Activated CD8-positive, alpha-beta memory T cell treated with anti-CD3 and anti-CD28 coated beads, Interleukin-2, amount 50 U/mL, for 4 hours (primary cell): Measurements from ENCODE around the gene METTL13.

ENCODE experiments used
- DNase-seq: peaks from one replicate; pipeline ENCODE4 v3.0.0-alpha.2; 2020

METTL13 gene

DNA sequence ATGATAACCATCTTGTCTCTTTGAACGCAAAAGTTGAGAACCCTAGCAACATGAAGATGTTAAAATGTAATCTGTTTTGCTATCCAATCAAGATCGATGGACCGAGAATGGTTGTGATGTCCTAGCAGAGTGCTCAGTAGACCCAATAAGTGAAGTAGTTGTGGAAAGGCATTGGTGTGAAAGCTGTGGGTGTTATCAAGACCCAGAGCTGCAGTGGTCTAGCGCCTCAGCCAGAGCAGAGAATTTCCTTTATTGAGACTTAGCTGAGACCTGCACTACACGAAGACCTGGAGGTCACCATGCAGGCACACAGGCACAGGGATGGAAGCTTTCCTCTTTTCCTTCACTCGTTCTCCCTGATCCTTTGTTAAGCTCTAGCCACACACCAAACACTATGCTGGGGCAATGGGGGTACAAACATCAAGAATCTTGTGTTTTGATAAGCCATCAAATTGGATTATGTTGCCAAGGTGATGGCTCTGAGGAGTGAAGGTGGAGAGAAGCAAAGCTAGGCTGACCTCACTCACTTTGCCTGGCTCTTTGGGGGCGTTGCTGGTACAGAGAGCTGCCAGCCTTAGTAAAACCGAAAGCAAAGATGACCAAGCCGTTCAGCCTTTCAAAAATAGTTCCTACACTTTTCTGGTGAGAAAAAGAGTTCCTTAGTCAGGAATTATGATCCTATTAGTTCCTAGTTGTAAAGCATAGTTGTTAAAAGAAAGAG lies 24.1 kb downstream of the METTL13 start:
- no peak for DNase-seq

DNA sequence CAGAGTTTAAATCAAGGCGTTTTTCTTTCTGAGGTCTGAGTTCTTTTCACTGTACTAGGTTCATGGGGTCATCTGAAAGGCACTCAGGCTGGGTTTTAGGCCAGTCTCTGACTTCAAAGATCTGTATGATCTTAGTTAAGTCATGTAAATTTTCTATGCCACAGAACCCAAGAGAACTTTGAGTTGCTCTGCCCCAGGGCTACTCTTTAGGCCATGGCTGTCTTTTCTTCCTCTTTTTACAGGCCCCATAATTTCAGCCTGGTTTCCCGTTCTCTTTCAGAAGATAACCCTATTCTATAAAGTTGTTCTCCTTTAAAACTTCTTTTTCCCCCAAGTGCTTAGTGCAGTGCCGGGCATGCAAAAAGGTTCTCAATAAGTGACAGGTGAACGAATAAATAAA lies 26.1 kb downstream of the METTL13 start:
- DNase-seq: no peak

DNA sequence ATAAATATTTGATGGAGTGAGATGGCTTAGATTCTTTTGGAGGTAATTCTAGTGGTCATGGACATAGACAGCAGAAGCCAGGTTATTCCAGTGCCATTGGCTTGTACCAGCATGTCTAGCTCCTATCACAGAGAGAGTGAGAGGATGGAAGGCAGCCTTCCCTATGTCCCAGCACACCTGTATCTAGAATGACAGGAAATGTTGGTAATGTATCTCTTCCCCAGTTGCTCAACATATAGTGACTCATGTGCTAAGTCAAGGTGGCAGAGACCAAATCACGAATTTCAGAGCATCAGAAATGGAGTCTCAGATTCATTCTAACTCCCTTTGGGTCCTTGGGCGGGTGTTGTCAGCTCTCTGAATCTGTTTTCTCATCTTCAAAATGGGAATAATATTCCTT lies 28.4 kb downstream of the METTL13 start:
- no peak for DNase-seq

DNA sequence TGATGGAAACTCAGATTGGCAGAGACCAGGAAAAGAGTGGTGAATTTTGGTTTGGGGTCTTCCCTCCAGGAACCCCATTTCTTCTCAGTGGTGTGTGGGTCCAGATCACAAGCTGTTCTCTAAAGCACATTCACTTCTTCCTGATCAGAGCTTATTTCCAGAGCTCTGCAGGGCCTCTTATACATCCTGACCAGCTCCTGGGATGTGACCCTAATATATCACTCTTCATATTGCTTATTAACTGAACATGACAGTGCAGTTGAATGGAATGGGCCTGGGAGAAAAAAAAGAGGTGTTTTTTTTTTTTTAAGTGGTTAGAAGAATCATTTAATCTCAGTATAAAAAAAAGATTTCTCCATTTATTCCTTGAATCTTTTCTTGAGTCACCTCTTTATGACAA lies 30.2 kb downstream of the METTL13 start:
- no peak for DNase-seq

DNA sequence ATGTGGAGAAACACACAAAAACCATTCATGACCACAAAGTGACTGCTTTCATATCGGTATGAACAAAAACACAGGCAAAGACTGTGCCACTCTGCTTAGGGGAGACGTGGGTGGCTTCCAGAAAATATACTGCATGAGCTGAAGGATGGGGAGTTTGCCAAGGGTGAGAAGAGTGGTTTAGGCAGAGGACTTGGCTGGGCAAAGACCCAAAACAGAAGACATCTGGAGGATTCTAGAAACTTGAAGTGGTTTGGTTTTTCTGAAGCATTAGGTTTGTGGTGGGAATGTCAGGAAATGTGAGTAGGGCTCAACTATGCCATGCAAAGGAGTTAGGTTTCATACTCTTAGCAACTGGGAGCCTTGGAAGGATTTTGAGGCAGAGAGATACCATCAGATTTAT lies 33.2 kb downstream of the METTL13 start:
- DNase-seq: no peak

DNA sequence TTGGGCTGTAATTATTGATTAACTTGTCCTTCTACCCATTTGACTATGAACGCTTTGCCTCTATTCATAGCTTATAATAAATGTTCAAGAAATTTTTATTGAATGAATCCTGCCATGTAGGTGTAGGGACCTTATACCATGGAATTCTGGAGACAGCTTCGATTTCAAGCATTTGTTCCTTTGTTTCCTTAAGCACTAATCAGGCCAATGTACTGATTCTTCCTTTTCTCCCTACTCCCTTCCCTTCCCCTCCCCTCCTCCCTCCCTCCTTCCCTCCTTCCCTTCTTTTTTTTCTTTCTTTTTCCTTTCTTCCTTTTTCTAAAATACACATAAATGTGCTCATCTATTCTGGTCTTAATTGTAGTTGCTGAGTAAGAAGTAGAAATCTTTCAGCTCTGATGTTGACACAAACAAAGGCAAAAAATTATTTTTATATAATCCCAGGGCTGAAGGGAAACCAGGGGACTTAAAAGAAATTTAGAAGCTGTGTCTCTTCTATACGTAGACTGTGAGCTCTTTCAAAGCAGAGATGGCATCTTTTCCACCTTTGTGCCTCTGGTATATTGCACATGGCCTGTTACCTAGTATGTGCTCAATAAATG lies 34.9 kb downstream of the METTL13 start:
- no peak for DNase-seq

DNA sequence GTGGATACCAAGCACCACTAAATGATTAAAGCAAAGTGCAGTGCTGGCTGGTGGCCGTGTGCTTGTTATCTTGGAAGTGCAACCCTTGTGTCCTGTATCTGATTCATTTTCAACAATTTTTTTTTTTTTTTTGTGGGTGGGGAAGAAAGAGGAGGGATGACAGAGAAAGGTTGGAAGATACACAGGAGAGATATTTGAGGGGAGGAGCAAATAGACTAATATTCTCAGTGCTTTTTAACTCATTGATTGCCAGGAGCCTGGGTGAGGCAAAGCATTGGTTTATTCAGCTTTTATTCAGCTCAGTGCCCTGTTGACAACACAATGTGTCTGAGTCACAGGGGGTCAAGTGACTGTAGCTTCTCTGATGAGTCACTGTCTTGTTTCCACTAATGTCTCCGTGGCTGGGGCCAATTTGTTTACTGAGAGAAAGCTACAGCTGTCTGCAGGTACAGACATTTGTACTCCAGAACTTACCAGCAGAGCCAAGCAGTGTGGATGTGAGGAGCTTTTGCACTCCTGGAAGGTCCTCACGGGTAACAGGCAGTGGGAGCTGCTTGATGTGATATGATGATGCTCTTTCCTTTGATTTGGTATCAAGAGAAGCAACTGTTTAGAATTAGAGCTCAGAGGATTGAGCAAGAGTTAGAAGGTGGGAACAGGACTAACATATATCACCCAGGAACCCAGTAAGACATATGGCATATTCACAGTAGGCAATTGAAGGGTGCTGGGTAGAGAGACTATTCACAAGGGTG lies 36.2 kb downstream of the METTL13 start:
- peak; percentile 19 for DNase-seq

DNA sequence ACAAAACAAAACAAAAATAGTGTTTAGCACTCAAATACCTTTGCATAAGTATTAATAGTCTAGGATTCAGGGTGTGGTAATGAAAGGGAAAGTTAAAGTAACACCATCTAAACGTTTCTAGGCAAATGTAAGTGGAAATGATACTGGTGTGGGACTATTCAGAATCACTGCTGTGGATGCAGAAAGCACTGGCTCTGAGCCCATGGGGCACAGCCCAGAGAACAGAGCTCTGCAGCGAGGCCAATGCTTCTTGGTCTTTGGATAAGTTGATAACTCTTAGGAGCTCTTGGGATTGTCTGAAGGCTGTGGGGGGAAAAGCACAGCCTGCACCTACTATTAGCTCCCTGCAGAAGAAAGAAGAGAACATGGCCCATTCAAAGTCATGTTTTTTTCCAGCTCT lies 38.5 kb downstream of the METTL13 start:
- DNase-seq: no peak

DNA sequence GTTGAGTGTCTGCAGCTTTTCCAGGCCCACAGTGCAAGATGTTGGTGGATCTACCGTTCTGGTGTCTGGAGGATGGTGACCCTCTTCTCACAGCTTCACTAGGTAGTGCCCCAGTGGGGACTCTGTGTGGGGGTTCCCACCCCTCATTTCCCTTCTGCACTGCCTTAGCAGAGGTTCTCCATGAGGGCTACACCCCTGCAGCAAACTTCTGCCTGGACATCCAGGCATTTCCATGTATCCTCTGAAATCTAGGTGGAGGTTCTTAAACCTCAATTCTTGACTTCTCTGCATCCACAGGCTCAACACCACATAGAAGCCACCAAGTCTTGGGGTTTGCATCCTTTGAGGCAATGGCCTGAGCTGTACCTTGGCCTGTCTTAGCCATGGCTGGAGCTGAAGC lies 45.5 kb downstream of the METTL13 start:
- no peak for DNase-seq

DNA sequence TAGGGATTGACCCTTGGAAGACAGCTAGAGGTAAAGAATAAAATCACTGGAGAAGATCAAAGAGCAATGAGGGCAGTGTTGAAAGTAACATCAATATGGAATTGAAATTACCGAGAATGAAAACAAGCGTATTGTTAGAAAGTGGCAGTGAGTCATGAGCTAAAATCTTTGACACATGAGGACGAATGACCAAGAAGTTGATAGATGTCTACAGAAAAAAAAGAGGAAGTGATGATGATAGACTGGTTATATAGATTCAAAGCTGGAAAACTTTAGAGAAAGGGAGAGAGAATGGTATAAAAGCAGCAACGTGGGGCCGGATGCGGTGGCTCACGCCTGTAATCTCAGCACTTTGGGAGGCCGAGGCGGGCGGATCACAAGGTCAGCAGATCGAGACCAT lies 47.3 kb downstream of the METTL13 start:
- no peak for DNase-seq

DNA sequence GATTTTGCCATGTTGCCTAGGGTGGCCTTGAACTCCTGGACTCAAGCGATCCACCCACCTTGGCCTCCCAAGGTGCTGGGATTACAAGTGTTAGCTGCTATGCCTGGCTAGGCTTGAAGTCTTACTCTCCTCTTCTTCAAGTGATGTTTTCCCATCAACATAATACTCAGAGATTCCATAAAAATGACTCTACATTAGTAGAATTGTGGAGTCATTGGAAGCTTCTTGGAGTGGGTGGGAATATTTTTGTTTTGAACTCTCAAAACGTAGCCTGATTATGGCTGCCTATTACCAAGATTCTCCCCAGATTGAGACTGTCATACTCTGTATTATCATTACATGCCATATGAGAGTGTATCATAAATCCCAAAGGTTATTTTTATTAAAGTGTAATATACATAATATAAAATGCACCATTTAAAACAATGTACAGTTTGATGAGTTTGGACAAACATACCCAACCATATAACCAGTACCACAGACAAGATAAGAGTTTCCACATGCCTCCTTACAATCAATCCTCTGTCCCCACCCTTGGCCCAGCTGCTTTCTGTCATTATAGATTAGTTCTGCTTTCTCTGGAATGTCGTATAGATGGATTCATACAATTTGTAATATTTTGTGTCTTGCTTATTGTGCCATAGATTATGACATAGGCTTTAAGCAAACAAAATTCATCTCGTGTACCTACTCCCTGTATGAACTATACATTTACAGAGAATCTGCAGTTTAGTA lies 51.8 kb downstream of the METTL13 start:
- DNase-seq: no peak

DNA sequence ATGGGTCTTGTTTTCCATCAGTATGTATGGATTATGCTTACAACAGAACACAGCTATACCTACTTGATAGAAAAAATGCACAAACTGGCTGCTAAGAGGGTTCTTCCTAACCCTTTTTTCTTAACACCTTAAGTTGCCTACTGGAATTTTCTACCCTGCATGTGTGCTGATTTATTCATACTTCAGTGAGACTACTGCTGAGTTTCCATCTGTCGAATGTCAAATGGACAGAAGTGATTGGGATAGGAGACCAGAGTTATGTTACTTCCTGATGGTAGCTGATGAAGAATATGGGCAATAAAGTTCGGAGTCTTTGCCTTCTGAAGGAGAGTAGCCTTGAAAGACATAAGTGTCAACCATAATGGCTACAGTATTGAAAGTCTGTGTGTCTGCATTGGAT lies 53.4 kb downstream of the METTL13 start:
- DNase-seq: no peak

DNA sequence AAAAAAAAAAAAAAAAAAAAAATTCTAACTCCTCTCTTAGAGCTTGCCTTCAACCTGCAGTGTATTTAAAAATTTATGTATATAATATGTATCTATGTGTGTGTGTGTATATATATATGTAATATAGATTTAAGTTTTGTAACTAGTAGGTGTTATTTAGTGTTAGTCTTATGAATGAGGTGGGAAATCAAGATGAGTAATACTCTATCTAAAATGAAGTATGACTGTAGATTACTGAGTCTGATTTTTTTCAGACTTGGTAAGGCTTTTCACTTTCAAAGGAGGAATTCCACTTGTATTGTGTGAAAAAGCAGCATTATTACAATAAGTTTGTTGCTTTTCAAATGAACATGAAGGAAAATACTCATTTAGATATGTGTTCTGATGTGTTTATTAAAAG lies 54.4 kb downstream of the METTL13 start:
- no peak for DNase-seq

DNA sequence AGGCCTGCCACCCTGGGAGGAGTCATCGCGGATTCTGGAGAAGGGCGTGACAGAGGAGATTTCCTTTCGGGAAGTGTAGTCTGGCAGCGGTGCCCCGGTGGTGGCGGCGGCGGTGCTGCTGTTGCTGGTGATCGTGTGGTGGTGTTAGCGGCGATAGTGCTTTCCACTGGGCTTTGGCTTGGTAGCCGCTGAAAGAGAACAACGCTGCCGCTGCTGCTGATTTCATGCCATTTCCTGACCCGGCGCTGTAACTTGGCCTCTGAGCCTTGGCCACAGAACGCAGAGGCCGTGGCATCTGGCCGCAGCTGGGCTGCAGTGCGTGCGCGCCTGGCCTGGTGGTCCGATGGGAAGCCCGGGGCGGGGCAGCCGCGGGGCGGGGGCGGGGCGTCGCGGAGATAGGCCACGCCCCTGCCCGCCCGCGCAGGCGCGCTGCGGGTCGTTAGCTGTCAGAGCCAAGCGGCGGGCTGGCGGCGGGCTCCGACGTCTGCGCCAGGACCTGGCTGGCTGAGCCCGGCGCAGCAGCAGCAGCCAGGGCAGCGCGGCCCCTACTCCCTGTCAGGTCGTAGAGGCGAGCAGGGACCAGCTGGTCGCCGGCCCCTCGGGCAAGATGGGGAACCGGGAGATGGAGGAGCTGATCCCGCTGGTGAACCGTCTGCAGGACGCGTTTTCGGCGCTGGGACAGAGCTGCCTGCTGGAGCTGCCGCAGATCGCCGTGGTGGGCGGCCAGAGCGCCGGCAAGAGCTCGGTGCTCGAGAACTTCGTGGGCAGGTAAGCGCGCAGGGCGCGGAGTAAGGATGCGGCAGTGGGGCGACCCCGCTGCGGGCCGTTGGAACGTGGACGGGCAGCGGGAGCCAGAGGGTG lies 59.8 kb downstream of the METTL13 start, which contains the start of gene DNM3:
Gene DNM3 (plus strand): TSS at position 449 of the 861 bp plus-strand sequence. CDS start 159 bp downstream, at position 608.
- peak; percentile 74 for DNase-seq

DNA sequence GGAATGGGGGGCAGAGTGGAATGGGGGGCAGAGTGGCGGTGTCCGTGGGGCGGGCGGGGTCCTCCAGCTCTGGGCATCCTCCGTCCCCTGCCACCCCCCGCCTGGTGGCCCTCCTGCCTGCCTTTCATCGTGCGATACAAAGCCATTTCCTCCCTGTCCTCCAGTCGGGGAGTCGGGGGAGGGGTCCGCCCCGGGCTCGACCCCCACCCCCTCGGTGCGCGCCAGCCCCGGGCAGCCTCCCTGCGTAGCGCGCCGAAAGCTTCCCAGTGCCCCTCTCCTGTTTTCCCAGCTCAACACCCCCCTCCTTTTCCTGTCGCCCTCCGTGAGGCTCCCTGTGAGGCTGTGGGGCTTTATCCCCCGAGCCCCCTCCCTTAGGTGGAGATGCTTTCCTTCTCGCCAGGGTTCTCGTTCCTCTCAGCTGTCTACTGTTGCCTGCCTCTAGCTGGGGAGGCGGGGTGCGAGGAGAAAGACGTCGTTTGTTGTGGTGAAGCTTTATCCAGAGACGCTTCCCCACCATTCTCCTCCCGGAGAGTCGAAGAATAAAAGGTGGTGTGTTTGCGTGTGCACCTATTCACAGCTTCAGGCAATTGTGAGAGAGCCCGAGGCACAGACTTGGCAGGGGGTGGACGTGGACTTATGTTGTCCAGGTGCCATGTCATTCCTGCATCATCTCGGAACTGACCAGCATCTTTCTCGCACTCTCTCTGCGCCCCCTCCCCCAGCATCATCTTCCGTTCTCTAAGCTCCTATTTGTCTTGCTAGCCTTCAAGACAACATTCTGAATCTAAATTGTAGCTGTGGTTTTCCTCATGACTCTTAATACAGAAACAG lies 60.7 kb downstream of the METTL13 start:
- DNase-seq: peak; percentile 16

DNA sequence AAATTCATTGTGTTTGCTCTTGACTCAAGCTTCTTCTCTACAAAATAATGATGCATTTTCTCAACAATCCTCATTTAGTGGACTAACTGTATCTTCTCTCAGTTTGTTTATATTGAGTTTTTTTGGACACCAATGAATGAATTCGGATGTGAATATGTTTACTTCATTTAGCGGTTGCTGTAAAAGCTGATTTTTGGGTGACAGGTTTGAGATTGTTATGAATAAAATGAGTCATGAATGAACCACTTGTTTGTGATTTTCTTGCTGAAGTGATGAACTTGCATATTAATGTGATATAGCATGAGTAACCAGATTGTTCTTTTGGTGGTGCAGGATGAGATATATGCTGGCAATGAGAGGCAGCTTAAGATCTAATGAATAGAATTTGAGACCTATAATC lies 62.9 kb downstream of the METTL13 start:
- no peak for DNase-seq

DNA sequence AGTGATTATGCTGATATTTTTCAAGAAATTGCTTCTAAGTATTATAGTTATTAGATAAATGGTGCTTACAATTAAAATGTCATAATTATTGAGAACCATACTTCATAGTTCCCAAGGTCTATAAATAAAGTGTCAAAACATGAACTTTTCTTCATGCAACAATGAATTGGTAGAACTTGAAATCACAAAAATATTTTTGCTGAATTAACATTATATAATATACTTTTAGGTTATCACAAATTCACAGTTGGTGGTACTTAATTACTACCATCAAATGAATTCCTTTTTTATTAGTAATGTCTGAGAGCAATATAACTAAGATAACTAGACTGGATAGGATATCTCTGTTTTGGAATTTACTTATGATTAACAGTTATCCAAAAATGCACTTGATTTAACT lies 64.5 kb downstream of the METTL13 start:
- DNase-seq: no peak
